ENCODE measurements around the gene CCDC158.

CCDC158 gene

GRCh38 chr4:76357981-76358380, 63.0 kb downstream of the CCDC158 start:
- Histone ChIP-seq H3K9ac (ENCODE audit: insufficient read length, low read depth) (no peak overlapping the region), H3K4me1 (ENCODE audit: insufficient read depth, insufficient read length) (no peaks in the 10 kb centered on the region), H3K4me3 (ENCODE audit: insufficient read length, low read depth) (no peak overlapping the region), H3K36me3 (ENCODE audit: insufficient read depth, insufficient read length, low read length) (no peaks in the 10 kb centered on the region), H3K9me3 (ENCODE audit: insufficient read depth, low read length) (peaks cover 14% of the 10 kb centered on the region; the same call in 1 of the 2 replicates), H3K27me3 (ENCODE audit: insufficient read depth, insufficient read length) (no peaks in the 10 kb centered on the region)
- TF ChIP-seq ZNF274 (IDR thresholded peaks at IDR 0.05; ENCODE audit: low read depth, low read length) = no peak
- TF ChIP-seq SUZ12 (IDR thresholded peaks at IDR 0.05; ENCODE audit: extremely low read depth, insufficient read depth, insufficient read length) = no peak
- TF ChIP-seq YY1 (IDR thresholded peaks at IDR 0.05; ENCODE audit: insufficient read depth, insufficient read length) = no peak
- no peak for DNase-seq (ENCODE audit: low read depth, low spot score)

- Histone ChIP-seq H3K4me1 (ENCODE audit: insufficient read depth, insufficient read length) (no peaks in the 10 kb centered on the region), H3K9me3 (ENCODE audit: insufficient read depth, low read length) (peaks cover 2% of the 10 kb centered on the region; the same call in 1 of the 2 replicates), H3K4me3 (ENCODE audit: insufficient read length, low read depth) (no peak overlapping the region), H3K9ac (ENCODE audit: insufficient read length, low read depth) (no peak overlapping the region), H3K27me3 (ENCODE audit: insufficient read depth, insufficient read length) (no peaks in the 10 kb centered on the region), H3K36me3 (ENCODE audit: insufficient read depth, insufficient read length, low read length) (no peaks in the 10 kb centered on the region)
- no peak for DNase-seq (ENCODE audit: low read depth, low spot score)
- TF ChIP-seq ZNF274 (IDR thresholded peaks at IDR 0.05; ENCODE audit: low read depth, low read length) = no peak
Measured at GRCh38 chr4:76354517-76355473, 66.1 kb downstream of the CCDC158 start.

DNA sequence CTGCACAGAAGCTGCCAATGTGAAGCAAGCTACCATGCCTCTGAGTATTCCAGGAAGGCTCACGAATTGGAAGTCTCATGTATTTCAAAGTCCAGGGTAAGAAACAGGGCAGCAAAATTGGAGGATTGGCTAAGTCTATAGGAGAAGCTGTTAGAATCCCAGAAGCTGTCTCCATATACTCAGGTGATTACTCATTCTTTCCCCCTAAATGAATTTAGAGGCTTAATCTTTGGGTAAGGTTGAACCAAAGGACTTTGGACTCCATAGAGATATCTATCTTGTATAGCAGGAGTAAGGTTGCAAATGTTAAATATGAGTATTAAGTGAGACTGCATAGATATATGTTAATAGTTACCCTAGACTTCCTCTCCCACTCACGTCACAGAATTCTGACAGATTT, 78.1 kb downstream of the CCDC158 start:
- Histone ChIP-seq H3K4me3 (ENCODE audit: insufficient read length, low read depth) (no peak overlapping the region), H3K9ac (ENCODE audit: insufficient read length, low read depth) (no peak overlapping the region), H3K9me3 (ENCODE audit: insufficient read depth, low read length) (no peaks in the 10 kb centered on the region), H3K4me1 (ENCODE audit: insufficient read depth, insufficient read length) (no peaks in the 10 kb centered on the region), H3K36me3 (ENCODE audit: insufficient read depth, insufficient read length, low read length) (no peaks in the 10 kb centered on the region), H3K27me3 (ENCODE audit: insufficient read depth, insufficient read length) (no peaks in the 10 kb centered on the region)
- DNase-seq (ENCODE audit: low read depth, low spot score) = no peak
- TF ChIP-seq YY1 (IDR thresholded peaks at IDR 0.05; ENCODE audit: insufficient read depth, insufficient read length) = no peak
- no peak for TF ChIP-seq ZNF274 (IDR thresholded peaks at IDR 0.05; ENCODE audit: low read depth, low read length)
- TF ChIP-seq SUZ12 (IDR thresholded peaks at IDR 0.05; ENCODE audit: extremely low read depth, insufficient read depth, insufficient read length) = no peak

GRCh38 chr4:76342191-76342590, 78.8 kb downstream of the CCDC158 start:
- DNase-seq (ENCODE audit: low read depth, low spot score) = no peak

GRCh38 chr4:76341063-76341462, 79.9 kb downstream of the CCDC158 start:
- no peaks in the 10 kb centered on the region for H3K9me3 ChIP-seq (ENCODE audit: insufficient read depth, low read length)
- H3K27me3 ChIP-seq (ENCODE audit: insufficient read depth, insufficient read length) = no peaks in the 10 kb centered on the region
- no peak for DNase-seq (ENCODE audit: low read depth, low spot score)
- H3K4me3 ChIP-seq (ENCODE audit: insufficient read length, low read depth) = no peak overlapping the region
- H3K36me3 ChIP-seq (ENCODE audit: insufficient read depth, insufficient read length, low read length) = no peaks in the 10 kb centered on the region
- no peak overlapping the region for H3K9ac ChIP-seq (ENCODE audit: insufficient read length, low read depth)
- H3K4me1 ChIP-seq (ENCODE audit: insufficient read depth, insufficient read length) = no peaks in the 10 kb centered on the region
- TF ChIP-seq SUZ12 (IDR thresholded peaks at IDR 0.05; ENCODE audit: extremely low read depth, insufficient read depth, insufficient read length) (no peak), YY1 (IDR thresholded peaks at IDR 0.05; ENCODE audit: insufficient read depth, insufficient read length) (no peak), ZNF274 (IDR thresholded peaks at IDR 0.05; ENCODE audit: low read depth, low read length) (no peak)

More at GRCh38 chr4:76342191-76342590, 78.8 kb downstream of the CCDC158 start:
- Histone ChIP-seq H3K36me3 (ENCODE audit: insufficient read depth, insufficient read length, low read length) (no peaks in the 10 kb centered on the region), H3K27me3 (ENCODE audit: insufficient read depth, insufficient read length) (no peaks in the 10 kb centered on the region), H3K9me3 (ENCODE audit: insufficient read depth, low read length) (no peaks in the 10 kb centered on the region), H3K4me1 (ENCODE audit: insufficient read depth, insufficient read length) (no peaks in the 10 kb centered on the region), H3K4me3 (ENCODE audit: insufficient read length, low read depth) (no peak overlapping the region), H3K9ac (ENCODE audit: insufficient read length, low read depth) (no peak overlapping the region)
- TF ChIP-seq SUZ12 (IDR thresholded peaks at IDR 0.05; ENCODE audit: extremely low read depth, insufficient read depth, insufficient read length) = no peak
- no peak for TF ChIP-seq YY1 (IDR thresholded peaks at IDR 0.05; ENCODE audit: insufficient read depth, insufficient read length)
- no peak for TF ChIP-seq ZNF274 (IDR thresholded peaks at IDR 0.05; ENCODE audit: low read depth, low read length)

- Histone ChIP-seq H3K4me1 (ENCODE audit: insufficient read depth, insufficient read length) (no peaks in the 10 kb centered on the region), H3K9me3 (ENCODE audit: insufficient read depth, low read length) (no peaks in the 10 kb centered on the region), H3K36me3 (ENCODE audit: insufficient read depth, insufficient read length, low read length) (no peaks in the 10 kb centered on the region), H3K4me3 (ENCODE audit: insufficient read length, low read depth) (no peak overlapping the region), H3K9ac (ENCODE audit: insufficient read length, low read depth) (no peak overlapping the region), H3K27me3 (ENCODE audit: insufficient read depth, insufficient read length) (no peaks in the 10 kb centered on the region)
- no peak for DNase-seq (ENCODE audit: low read depth, low spot score)
- TF ChIP-seq YY1 (IDR thresholded peaks at IDR 0.05; ENCODE audit: insufficient read depth, insufficient read length) = no peak
- no peak for TF ChIP-seq SUZ12 (IDR thresholded peaks at IDR 0.05; ENCODE audit: extremely low read depth, insufficient read depth, insufficient read length)
- no peak for TF ChIP-seq ZNF274 (IDR thresholded peaks at IDR 0.05; ENCODE audit: low read depth, low read length)
Measured at GRCh38 chr4:76339364-76339763, 81.6 kb downstream of the CCDC158 start.

- Histone ChIP-seq H3K9me3 (ENCODE audit: insufficient read depth, low read length) (no peaks in the 10 kb centered on the region), H3K27me3 (ENCODE audit: insufficient read depth, insufficient read length) (no peaks in the 10 kb centered on the region), H3K4me3 (ENCODE audit: insufficient read length, low read depth) (no peak overlapping the region), H3K4me1 (ENCODE audit: insufficient read depth, insufficient read length) (no peaks in the 10 kb centered on the region), H3K9ac (ENCODE audit: insufficient read length, low read depth) (no peak overlapping the region), H3K36me3 (ENCODE audit: insufficient read depth, insufficient read length, low read length) (no peaks in the 10 kb centered on the region)
- DNase-seq (ENCODE audit: low read depth, low spot score) = no peak
- TF ChIP-seq YY1 (IDR thresholded peaks at IDR 0.05; ENCODE audit: insufficient read depth, insufficient read length) (no peak), ZNF274 (IDR thresholded peaks at IDR 0.05; ENCODE audit: low read depth, low read length) (no peak), SUZ12 (IDR thresholded peaks at IDR 0.05; ENCODE audit: extremely low read depth, insufficient read depth, insufficient read length) (no peak)
Measured at GRCh38 chr4:76334885-76335284, 86.1 kb downstream of the CCDC158 start.
